Left lobe of liver (tissue), 2 donors: ENCODE results near the gene MAZ. TPM values are rescaled to one million over a fixed set of nuclear protein-coding genes. Genes with fewer than 3 reads are reported as not detected.
"Not testable (repeated sequence)": the region's sequence is repeated elsewhere in the genome, so short reads cannot be mapped to it uniquely, and the experiment has no call there.

Experiments
- ATAC-seq: fragments of 200-7000 bp; cut with Tn5 transposase; one replicate; pipeline ENCODE4 v1.9.1; 2020; ENCODE audit warnings: mild to moderate bottlenecking, moderate library complexity
- DNase-seq: peaks from one replicate; pipeline ENCODE4 v3.0.0-alpha.2; 2020; ENCODE audit warnings: low spot score
- total RNA-seq: library from RNA; stranded (reverse); gene quantifications from one replicate; pipeline ENCODE4 v1.2.1, GENCODE V29; 2021
- donor health status: DM: no; HTN: no; CAD: no; lungs with moderate emphysema.
- donor health status: DM: no; HTN: yes; CAD: no.

MAZ gene
- total RNA-seq, 1 donor from 2014 or later = 101 TPM

- not testable (repeated sequence) for DNase-seq, ATAC-seq
Measured at GRCh38 chr16:29783094-29783953, 23.0 kb upstream of the MAZ start.

DNA sequence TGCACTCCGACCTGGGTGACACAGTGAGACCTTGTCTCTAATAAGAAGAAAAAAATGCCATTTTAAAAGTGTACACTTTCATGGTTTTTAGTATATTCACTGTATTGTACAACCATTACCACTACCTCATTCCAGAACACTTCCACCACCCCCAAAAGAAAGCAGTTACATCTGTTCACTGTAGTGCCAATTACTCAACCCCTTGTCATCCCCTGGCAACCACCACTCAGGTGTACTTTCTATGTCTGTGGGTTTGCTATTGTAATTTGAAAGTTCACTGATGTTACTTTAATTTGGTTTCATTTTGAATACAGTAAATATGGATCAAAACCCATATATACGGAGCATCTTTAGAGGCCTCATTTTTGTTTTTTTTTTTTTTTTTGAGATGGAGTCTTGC, 22.2 kb upstream of the MAZ start:
- no peak for ATAC-seq

GRCh38 chr16:29784901-29785500, 21.3 kb upstream of the MAZ start:
- ATAC-seq = peak; percentile 94

More for the DNA sequence above, 22.2 kb upstream of the MAZ start:
- DNase-seq = no peak

DNA sequence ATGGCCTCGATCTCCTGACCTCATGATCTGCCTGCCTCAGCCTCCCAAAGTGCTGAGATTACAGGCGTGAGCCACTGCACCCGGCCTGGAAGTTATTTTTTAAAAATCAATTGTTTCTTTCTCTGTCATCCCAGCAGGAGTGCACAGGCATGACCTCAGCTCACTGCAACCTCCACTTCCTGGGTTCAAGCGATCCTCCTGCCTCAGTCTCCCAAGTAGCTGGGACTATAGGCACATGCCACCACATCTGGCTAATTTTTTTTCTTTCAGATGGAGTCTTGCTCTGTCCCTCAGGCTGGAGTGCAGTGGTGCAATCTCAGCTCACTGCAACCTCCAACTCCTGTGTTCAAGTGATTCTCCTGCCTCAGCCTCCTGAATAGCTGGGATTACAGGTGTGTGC, 19.2 kb upstream of the MAZ start:
- not testable (repeated sequence) for DNase-seq, ATAC-seq

More at GRCh38 chr16:29784901-29785500, 21.3 kb upstream of the MAZ start:
- DNase-seq = peak; percentile 79

DNA sequence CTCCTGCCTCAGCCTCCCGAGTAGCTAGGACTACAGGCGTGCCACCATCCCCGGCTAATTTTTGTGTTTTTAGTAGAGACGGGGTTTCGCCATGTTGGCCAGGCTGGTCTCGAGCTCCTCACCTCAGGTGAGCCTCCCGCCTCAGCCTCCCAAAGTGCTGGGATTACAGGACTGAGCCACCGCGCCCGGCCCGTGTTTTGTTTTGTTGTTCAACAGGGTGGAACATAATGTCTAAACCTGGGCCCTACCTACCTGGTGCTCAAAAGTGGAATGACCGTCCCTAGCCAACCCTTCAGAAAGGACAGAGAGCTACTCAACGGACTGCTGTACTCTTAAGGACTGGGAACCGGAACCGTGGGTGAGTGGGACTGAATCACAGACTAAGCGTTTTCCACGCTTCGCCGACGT, 16.6 kb upstream of the MAZ start:
- DNase-seq = no peak
- peak; percentile 40 for ATAC-seq

DNA sequence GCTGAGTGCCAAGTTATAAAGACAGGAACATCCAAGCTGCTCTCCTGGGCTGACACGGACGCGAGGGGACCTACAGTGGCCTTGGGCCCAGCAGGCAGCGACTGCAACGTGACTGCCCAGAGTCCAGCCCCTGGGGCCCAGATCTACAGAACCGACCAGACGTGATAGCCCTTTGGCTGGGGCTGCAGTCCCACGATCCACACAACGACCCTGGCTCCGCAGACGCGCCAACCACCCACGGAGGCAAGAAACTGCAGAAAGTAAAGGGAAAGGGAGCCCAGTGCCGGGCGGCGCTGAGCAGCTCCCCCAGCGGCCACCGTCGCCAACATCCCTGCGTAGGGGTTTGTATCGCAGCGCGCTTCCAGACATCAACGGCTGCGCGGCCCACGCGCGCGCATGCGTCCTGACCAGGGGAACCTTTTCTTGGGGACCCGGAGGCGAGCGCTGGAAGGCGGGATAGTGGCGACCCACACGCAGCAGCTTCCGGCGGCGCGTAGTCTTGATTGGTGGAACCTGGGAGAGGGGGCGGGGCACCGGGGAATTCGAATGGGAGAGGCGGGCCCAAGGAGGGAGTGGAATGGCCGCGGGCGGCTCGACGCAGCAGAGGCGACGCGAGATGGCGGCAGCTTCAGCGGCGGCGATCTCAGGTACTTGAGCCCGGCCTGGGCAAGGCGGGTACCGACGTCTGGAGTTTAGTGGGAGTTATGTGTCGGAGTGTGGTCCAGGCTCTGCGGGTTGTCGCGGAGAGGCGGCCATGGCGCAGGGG, 16.0 kb upstream of the MAZ start, which contains the start of gene KIF22:
TSS of gene KIF22 (plus strand) at position 569 of the 766 bp plus-strand sequence. CDS start at position 578, 9 bp downstream.
- peak; percentile 99 for DNase-seq
- ATAC-seq = peak; percentile 96

- no peak for DNase-seq
- ATAC-seq = no peak
Measured at GRCh38 chr16:29790949-29791844, 15.1 kb upstream of the MAZ start.

DNA sequence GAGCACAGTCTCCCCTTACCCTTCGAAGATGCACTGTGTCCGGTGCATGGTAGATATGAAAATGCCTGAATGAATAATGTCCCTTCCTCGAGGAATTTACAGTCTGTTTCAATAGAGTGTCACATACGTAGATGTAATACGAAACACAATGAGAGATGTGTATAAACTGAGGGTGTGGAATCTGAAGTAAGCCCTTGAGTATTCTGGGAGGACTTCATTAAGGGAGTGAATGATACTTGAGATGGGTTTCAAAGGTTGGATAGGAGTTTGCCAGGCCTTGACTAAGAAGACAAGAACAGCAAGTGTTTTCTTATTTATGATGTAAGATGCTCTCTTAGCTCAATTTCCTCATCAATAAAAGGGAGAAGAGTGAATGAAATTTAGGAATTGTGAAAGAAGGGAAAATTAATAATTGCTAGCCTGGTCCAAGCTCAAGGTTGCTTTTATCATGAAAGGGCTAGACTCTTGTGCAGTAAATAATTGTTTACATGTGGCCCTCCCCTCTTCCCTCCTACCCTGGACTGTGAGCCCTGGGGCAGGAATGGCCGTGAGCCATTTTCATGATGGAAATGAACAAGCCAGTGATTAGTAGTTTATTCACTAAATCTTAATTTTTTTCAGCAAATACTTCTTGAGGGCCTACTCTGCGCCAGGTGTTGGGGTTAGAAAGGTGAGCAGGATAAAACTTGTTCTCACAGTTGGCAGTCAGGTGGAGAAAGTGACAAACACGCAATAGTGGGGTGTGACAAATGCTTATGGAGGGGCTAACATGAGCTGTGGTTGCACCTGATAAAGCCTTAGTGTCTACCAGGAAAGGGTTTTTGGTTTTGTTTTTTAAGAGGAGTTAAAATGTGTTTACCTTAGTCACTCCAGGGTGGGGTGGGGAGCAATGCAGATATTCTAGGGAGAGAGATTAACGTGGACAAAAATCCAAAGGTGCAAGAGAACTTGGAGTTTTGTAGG, 14.2 kb upstream of the MAZ start:
- DNase-seq (no peak), ATAC-seq (no peak)

- not testable (repeated sequence) for ATAC-seq, DNase-seq
Measured at GRCh38 chr16:29793153-29793552, 13.2 kb upstream of the MAZ start.

GRCh38 chr16:29794231-29794710, 12.1 kb upstream of the MAZ start:
- DNase-seq (no peak), ATAC-seq (no peak)

- ATAC-seq = no peak
Measured at GRCh38 chr16:29802416-29802935, 3.9 kb upstream of the MAZ start.

GRCh38 chr16:29804020-29804419, 2.3 kb upstream of the MAZ start:
- ATAC-seq (no peak), DNase-seq (no peak)

More at GRCh38 chr16:29802416-29802935, 3.9 kb upstream of the MAZ start:
- DNase-seq = no peak

DNA sequence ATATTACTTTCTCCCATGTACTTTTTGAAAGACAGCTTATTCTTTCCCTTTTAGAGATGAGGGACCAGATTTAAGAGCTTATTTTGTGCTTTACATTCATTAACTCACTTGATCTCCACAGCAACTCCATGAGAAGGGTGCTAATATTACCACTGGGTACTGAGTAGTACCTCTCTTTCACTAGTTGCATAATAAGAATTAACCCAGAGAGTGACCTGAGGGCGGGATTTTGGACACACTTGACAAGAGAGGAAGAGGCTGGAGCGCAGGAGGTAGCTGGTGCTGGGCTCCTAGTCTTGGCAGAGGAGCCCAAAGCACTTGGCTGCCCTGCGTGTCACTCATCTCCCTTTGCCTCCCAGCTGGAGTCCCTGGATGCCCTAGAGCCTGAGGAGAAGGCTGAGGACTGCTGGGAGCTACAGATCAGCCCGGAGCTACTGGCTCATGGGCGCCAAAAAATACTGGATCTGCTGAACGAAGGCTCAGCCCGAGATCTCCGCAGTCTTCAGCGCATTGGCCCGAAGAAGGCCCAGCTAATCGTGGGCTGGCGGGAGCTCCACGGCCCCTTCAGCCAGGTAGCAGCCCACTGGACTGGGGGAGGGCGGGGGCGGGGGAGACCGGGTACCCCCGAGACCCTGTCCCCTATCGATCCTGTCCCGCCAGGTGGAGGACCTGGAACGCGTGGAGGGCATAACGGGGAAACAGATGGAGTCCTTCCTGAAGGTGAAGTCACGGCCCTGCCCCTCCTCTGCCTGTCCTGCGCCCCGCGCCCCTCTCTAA, 1.7 kb upstream of the MAZ start:
- ATAC-seq = peak; percentile 66
- peak; percentile 87 for DNase-seq

- ATAC-seq (peak; percentile 83), DNase-seq (peak; percentile 99)
Measured at GRCh38 chr16:29805232-29806098, 864 bp upstream of the MAZ start.

GRCh38 chr16:29806641-29807425, 504 bp downstream of the MAZ start:
- ATAC-seq (no peak), DNase-seq (peak; percentile 69)
